SK-N-SH (cell line): ENCODE measurements around the gene STX1B. TPM values are rescaled to one million over a fixed set of nuclear protein-coding genes. Genes with fewer than 3 reads are reported as not detected.

Experiments used
- CTCF ChIA-PET: fragments of 300-600, 350-600 bp; formaldehyde crosslinking; extraction: SDS; loops from one replicate; lab custom pipeline; 2021; lab: Yijun Ruan, JAX
- POLR2A ChIA-PET: fragments of 350-600 bp; sonication (Branson Sonifier 250); formaldehyde crosslinking; extraction: SDS; loops from one replicate; lab custom pipeline; 2020; ENCODE audit warnings: antibody characterized with exemption, inconsistent platforms; lab: Yijun Ruan, JAX
- DNase-seq: peaks from one replicate; pipeline ENCODE4 v3.0.0; 2012
- H2AFZ ChIP-seq: fragments of 200-600 bp; sonication (generic); 2 replicates; pipeline ENCODE4 v1.8.1; 2016; ENCODE audit warnings: antibody characterized with exemption, mild to moderate bottlenecking, low read depth
- H3F3A ChIP-seq: fragments of 200-600 bp; sonication (generic); replicated peaks from 2 replicates; pipeline ENCODE3; 2016; ENCODE audit warnings: antibody characterized with exemption, mild to moderate bottlenecking; ENCODE audit not compliant: insufficient read depth
- H3K27ac ChIP-seq, 2 experiments: fragments of 200-500 bp in 1 of 2; fragments of 200-600 bp in 1 of 2; sonication (Bioruptor generic) in 1 of 2; sonication (generic), shearing (Covaris generic) in 1 of 2; 2 replicates each; pipeline versions ENCODE4 v1.5.1 to v1.6.1; 2014 to 2016; ENCODE audit warnings: low read depth in 2 of 2, inconsistent platforms in 1 of 2, low read length in 1 of 2, mild to moderate bottlenecking in 1 of 2, mixed read lengths in 1 of 2
- H3K27me3 ChIP-seq: fragments of 200-600 bp; sonication (generic), shearing (Covaris generic); 2 replicates; pipeline ENCODE4 v1.6.1; 2016; ENCODE audit warnings: mixed run types; ENCODE audit not compliant: insufficient read depth
- H3K36me3 ChIP-seq, 2 experiments: fragments of 200-500 bp in 1 of 2; fragments of 200-600 bp in 1 of 2; sonication (Bioruptor generic) in 1 of 2; sonication (generic) in 1 of 2; replicated peaks in 1 of 2; 2 replicates each; pipeline versions ENCODE3 to v1.5.1; 2014 to 2016; ENCODE audit warnings: low read length in 1 of 2, mild to moderate bottlenecking in 1 of 2; ENCODE audit not compliant: insufficient read depth in 2 of 2, control insufficient read depth in 1 of 2
- H3K4me1 ChIP-seq, 2 experiments: fragments of 200-500 bp in 1 of 2; fragments of 200-600 bp in 1 of 2; sonication (Bioruptor generic) in 1 of 2; sonication (generic), shearing (Covaris generic) in 1 of 2; 2 replicates each; pipeline versions ENCODE4 v1.5.1 to v1.6.1; 2014 to 2016; ENCODE audit warnings: low read depth in 1 of 2, low read length in 1 of 2, mixed run types in 1 of 2; ENCODE audit not compliant: insufficient read depth in 2 of 2, control insufficient read depth in 1 of 2
- H3K4me2 ChIP-seq: fragments of 200-600 bp; sonication (generic), shearing (Covaris generic); 2 replicates; pipeline ENCODE4 v1.6.1; 2017; ENCODE audit warnings: mixed run types
- H3K4me3 ChIP-seq, 2 experiments: fragments of 200-500 bp in 1 of 2; fragments of 200-600 bp in 1 of 2; sonication (Bioruptor generic) in 1 of 2; sonication (generic), shearing (Covaris generic) in 1 of 2; 2 replicates each; pipeline versions ENCODE4 v1.5.1 to v1.8.1; 2014 to 2016; ENCODE audit warnings: low read depth in 2 of 2, inconsistent platforms in 1 of 2, low read length in 1 of 2, mild to moderate bottlenecking in 1 of 2, mixed read lengths in 1 of 2, moderate library complexity in 1 of 2
- H3K79me2 ChIP-seq: fragments of 200-600 bp; sonication (generic); 2 replicates; pipeline ENCODE4 v1.8.1; 2017; ENCODE audit warnings: mild to moderate bottlenecking; ENCODE audit not compliant: insufficient read depth
- H3K9ac ChIP-seq: fragments of 200-600 bp; sonication (generic); 2 replicates; pipeline ENCODE4 v1.6.1; 2017; ENCODE audit warnings: mixed run types
- H3K9me2 ChIP-seq: fragments of 200-600 bp; sonication (generic); 2 replicates; pipeline ENCODE4 v1.6.1; 2017; ENCODE audit warnings: mixed run types
- H3K9me3 ChIP-seq: fragments of 200-600 bp; sonication (generic); 2 replicates; pipeline ENCODE4 v1.6.1; 2017; ENCODE audit warnings: mixed run types, mild to moderate bottlenecking, moderate library complexity
- H4K20me1 ChIP-seq: fragments of 200-600 bp; sonication (generic); 2 replicates; pipeline ENCODE4 v1.6.1; 2017; ENCODE audit warnings: mild to moderate bottlenecking, mixed run types; ENCODE audit not compliant: insufficient read depth
- CHD2 ChIP-seq: fragments of 150-350 bp; IDR thresholded peaks from 2 replicates; pipeline ENCODE4 v1.6.1; 2018; ENCODE audit warnings: low read length; ENCODE audit not compliant: partially characterized antibody
- ELF1 ChIP-seq: IDR thresholded peaks from 2 replicates; pipeline ENCODE4 v1.4.0; 2012
- FOSL2 ChIP-seq: IDR thresholded peaks from 2 replicates; pipeline ENCODE4 v1.4.0; 2012; ENCODE audit warnings: low read depth, mild to moderate bottlenecking, moderate library complexity, borderline replicate concordance
- FOXJ3 ChIP-seq: sonication (generic); formaldehyde crosslinking; IDR thresholded peaks from 2 replicates; pipeline ENCODE4 v1.5.1; 2020; ENCODE audit warnings: mild to moderate bottlenecking, missing genetic modification reagents
- FOXM1 ChIP-seq: IDR thresholded peaks from 2 replicates; pipeline ENCODE4 v1.4.0; 2012; ENCODE audit warnings: low read depth, mild to moderate bottlenecking
- GABPA ChIP-seq: IDR thresholded peaks from 2 replicates; pipeline ENCODE4 v1.4.0; 2012; ENCODE audit warnings: low read depth, mild to moderate bottlenecking
- IRF3 ChIP-seq: fragments of 150-350 bp; IDR thresholded peaks from 2 replicates; pipeline ENCODE4 v1.6.1; 2016; ENCODE audit warnings: mild to moderate bottlenecking, low read depth, low read length
- JUND ChIP-seq: IDR thresholded peaks from 2 replicates; pipeline ENCODE4 v1.4.0; 2012
- MEF2A ChIP-seq: IDR thresholded peaks from 2 replicates; pipeline ENCODE4 v1.4.0; 2012; ENCODE audit warnings: low read depth, borderline replicate concordance
- MXI1 ChIP-seq: IDR thresholded peaks from 2 replicates; pipeline ENCODE4 v1.6.1; 2012; ENCODE audit warnings: mild to moderate bottlenecking, low read depth, low read length, improper control_type of control experiment
- NFIC ChIP-seq: IDR thresholded peaks from 2 replicates; pipeline ENCODE4 v1.4.0; 2012; ENCODE audit warnings: borderline replicate concordance
- NRF1 ChIP-seq: IDR thresholded peaks from 2 replicates; pipeline ENCODE4 v1.6.1; 2012; ENCODE audit warnings: low read depth, mild to moderate bottlenecking, low read length
- POLR2AphosphoS5 ChIP-seq: IDR thresholded peaks from 2 replicates; pipeline ENCODE4 v1.6.1; 2012; ENCODE audit warnings: low read depth, low read length
- RCOR1 ChIP-seq: fragments of 150-350 bp; IDR thresholded peaks from 2 replicates; pipeline ENCODE4 v1.6.1; 2017; ENCODE audit warnings: antibody characterized with exemption, low read length
- RFX5 ChIP-seq: IDR thresholded peaks from 2 replicates; pipeline ENCODE4 v1.6.1; 2012; ENCODE audit warnings: mild to moderate bottlenecking, improper control_type of control experiment, low read length
- SIN3A ChIP-seq: IDR thresholded peaks from 2 replicates; pipeline ENCODE4 v1.6.1; 2012; ENCODE audit warnings: low read depth, mild to moderate bottlenecking, low read length, moderate library complexity, borderline replicate concordance
- SMC3 ChIP-seq: IDR thresholded peaks from 2 replicates; pipeline ENCODE4 v1.6.1; 2012; ENCODE audit warnings: low read depth, low read length, improper control_type of control experiment
- TAF1 ChIP-seq: IDR thresholded peaks from 2 replicates; pipeline ENCODE4 v1.6.1; 2012; ENCODE audit warnings: low read depth, mild to moderate bottlenecking, low read length, moderate library complexity, borderline replicate concordance
- TCF12 ChIP-seq: IDR thresholded peaks from 2 replicates; pipeline ENCODE4 v1.4.0; 2012
- TEAD4 ChIP-seq: IDR thresholded peaks from 2 replicates; pipeline ENCODE4 v1.4.0; 2012; ENCODE audit warnings: mild to moderate bottlenecking, borderline replicate concordance; ENCODE audit not compliant: insufficient read depth
- WGBS: methylation state at CpG from one replicate; pipeline ENCODE4 v1.1.6; 2017; ENCODE audit warnings: low lambda C conversion rate; 5-methylcytosine and 5-hydroxymethylcytosine counted together
- polyA plus RNA-seq, 3 experiments: library from polyadenylated mRNA; depleted of rRNA; stranded (reverse); fragments of >200 nt; gene quantifications; 2 replicates each; pipeline ENCODE4 v1.2.3, GENCODE V29; 2012
- TF ChIP-seq, protein P1 (sequence below): IDR thresholded peaks from 2 replicates; pipeline ENCODE4 v1.4.0; 2012; ENCODE audit warnings: low read depth, borderline replicate concordance
- TF ChIP-seq, protein P2 (sequence below): IDR thresholded peaks from 2 replicates; pipeline ENCODE4 v1.4.0; 2012; ENCODE audit warnings: low read depth

STX1B gene
- polyA plus RNA-seq, 1 of the 3 experiments (the other 2 are of a cell fraction) = 21.2 TPM

- TF ChIP-seq RCOR1 (no peak), MXI1 (no peak), GABPA (no peak), FOXM1 (no peak)
- TF ChIP-seq, protein P1, sequence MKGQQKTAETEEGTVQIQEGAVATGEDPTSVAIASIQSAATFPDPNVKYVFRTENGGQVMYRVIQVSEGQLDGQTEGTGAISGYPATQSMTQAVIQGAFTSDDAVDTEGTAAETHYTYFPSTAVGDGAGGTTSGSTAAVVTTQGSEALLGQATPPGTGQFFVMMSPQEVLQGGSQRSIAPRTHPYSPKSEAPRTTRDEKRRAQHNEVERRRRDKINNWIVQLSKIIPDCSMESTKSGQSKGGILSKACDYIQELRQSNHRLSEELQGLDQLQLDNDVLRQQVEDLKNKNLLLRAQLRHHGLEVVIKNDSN = no peak
Measured at GRCh38 chr16:31004658-31005057, 5.8 kb downstream of the STX1B start (continued).

GRCh38 chr16:31003744-31004143 lies 6.7 kb downstream of the STX1B start:
- Histone ChIP-seq H3F3A (peaks cover 17% of the 10 kb centered on the region), H3K4me3 (no peak overlapping the region), H3K4me1 (peaks cover 9% of the 10 kb centered on the region in 2 experiments; a peak in 2 of 4 replicates), H3K4me2 (no peak overlapping the region), H3K9ac (no peak overlapping the region), H3K79me2 (peaks cover 31% of the 10 kb centered on the region; the same call in 1 of the 2 replicates), H3K9me3 (no peaks in the 10 kb centered on the region), H3K27me3 (no peaks in the 10 kb centered on the region), H3K27ac (no peak overlapping the region), H2AFZ (no peak overlapping the region), H4K20me1 (no peaks in the 10 kb centered on the region), H3K36me3 (peaks cover 0 to 2% of the 10 kb centered on the region in 2 experiments), H3K9me2 (no peaks in the 10 kb centered on the region)
- no peak for DNase-seq
- ChIA-PET CTCF (interaction anchor here (0.6 to 2.6 kb wide), 3 partner anchors 19 to 452 kb away, joined by 3 to 16 read pairs (median 3); partner anchors contain the start of gene HSD3B7), POLR2A (no interaction called here)
- WGBS = 88% methylated on average over 6 of the region's 6 CpGs
- TF ChIP-seq NRF1 (no peak), SMC3 (no peak), TCF12 (no peak), TEAD4 (no peak), FOSL2 (no peak), SIN3A (no peak), MEF2A (no peak), POLR2AphosphoS5 (no peak), NFIC (no peak), RFX5 (no peak), GABPA (no peak), ELF1 (no peak)
- TF ChIP-seq, protein P2, sequence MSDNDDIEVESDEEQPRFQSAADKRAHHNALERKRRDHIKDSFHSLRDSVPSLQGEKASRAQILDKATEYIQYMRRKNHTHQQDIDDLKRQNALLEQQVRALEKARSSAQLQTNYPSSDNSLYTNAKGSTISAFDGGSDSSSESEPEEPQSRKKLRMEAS = no peak

- H3K79me2 ChIP-seq = peaks cover 25% of the 10 kb centered on the region; the same call in 1 of the 2 replicates
- H3F3A ChIP-seq = peaks cover 21% of the 10 kb centered on the region
- no peaks in the 10 kb centered on the region for H4K20me1 ChIP-seq
- ChIA-PET CTCF (interaction anchor here (0.8 to 2.6 kb wide), 3 partner anchors 18 to 440 kb away, joined by 3 to 16 read pairs (median 3); partner anchors contain the start of genes HSD3B7 and ZNF843), POLR2A (no interaction called here)
- no peak overlapping the region for H3K4me2 ChIP-seq
- H3K27ac ChIP-seq = peak overlapping the region in 1 of 2 experiments; percentile 30; a peak in 1 of 4 replicates
- H2AFZ ChIP-seq = no peak overlapping the region
- no peaks in the 10 kb centered on the region for H3K27me3 ChIP-seq
- no peaks in the 10 kb centered on the region for H3K9me2 ChIP-seq
- H3K9ac ChIP-seq = no peak overlapping the region
- H3K4me1 ChIP-seq = peaks cover 9 to 12% of the 10 kb centered on the region in 2 experiments; a peak in 3 of 4 replicates
- peaks cover 0 to 2% of the 10 kb centered on the region in 2 experiments for H3K36me3 ChIP-seq
- WGBS = 88% methylated on average over 7 of the region's 9 CpGs
- DNase-seq = no peak
- H3K4me3 ChIP-seq = no peak overlapping the region
- H3K9me3 ChIP-seq = no peaks in the 10 kb centered on the region
- TF ChIP-seq CHD2 (no peak), TAF1 (no peak), JUND (no peak), FOXJ3 (CRISPR knock-in tag) (no peak), FOSL2 (no peak), IRF3 (no peak), MXI1 (no peak), MEF2A (no peak), RCOR1 (no peak), POLR2AphosphoS5 (no peak)
Measured at GRCh38 chr16:31002862-31003341, 7.5 kb downstream of the STX1B start.
